Suppressor macrophage treated with lipopolysaccharide for 4 hours (primary cell): ENCODE measurements around the gene DPEP1.
"Not testable (repeated sequence)": the region's sequence is repeated elsewhere in the genome, so short reads cannot be mapped to it uniquely, and the experiment has no call there.

ENCODE experiments used
- DNase-seq: peaks from one replicate; pipeline ENCODE4 v3.0.0-alpha.2; 2020

Gene DPEP1

DNA sequence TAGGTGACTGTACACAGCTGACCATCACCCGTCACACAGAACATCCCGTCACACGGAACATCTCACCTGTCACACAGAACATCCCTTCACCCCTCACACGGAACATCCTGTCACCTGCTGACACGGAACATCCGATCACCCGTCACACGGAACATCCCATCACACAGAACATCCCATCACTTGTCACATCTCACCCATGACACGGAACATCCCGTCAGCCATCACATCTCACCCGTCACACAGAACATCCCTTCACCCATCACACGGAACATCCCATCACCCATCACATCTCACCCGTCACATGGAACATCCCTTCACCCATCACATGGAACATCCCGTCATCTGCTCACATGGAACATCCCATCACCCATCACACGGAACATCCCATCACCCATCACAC, 34.1 kb upstream of the DPEP1 start:
- DNase-seq = no peak

DNA sequence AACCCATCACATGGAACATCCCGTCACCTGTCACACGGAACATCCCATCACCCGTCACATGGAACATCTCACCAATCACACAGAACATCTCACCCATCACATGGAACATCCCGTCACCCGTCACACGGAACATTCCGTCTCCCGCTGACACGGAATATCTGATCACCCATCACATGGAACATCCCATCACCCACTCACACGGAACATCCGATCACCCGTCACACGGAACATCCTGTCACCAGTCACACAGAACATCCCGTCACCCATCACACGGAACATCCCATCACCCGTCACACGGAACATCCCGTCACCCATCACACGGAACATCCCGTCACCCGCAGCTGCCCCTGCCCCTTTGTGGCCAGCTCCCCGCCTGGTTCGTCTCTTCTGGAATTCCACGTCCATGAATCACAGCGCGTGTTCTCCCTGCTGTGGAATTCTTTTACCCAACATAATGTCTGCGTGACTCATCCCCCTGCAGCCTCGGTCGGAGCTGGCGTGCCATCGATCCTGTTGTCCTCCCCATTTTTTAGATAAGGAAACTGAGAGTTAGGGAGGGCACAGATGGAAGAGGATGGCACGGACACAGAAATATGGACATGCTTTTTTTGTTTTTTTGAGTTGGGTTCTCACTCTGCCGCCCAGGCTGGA, 32.3 kb upstream of the DPEP1 start:
- no peak for DNase-seq

DNA sequence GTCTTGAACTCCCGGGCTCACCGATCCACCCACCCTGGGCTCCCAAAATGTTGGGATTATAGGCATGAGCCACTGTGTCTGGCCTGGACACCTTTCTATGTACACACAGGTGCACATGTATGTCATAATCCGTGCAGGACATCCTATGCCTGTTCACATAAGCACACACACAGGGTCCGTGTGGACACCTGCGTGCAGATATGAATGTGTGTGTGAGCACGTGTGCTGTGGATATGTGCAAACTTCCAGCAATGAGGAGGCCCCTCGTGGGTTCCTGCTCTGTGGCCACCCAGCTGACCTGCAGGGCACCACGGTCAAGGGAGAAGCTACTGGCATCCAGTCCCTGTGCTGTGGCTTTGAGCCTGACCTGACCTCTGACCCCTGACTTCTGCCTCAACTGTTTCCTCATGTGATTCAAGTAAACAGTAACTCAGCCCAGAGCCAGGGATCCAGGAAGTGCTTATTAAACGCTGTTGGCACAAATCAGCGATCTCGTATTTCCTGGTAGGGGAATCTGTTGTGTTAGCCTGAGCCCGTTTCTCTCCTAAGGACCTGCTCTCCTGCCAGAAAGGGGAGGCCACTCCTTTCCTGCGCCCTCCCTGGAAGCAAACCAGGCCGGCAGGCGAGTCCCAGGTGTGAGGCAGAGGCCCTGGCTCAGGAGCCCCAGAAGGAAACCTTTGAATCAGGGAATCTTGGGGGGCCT, 31.4 kb upstream of the DPEP1 start:
- no peak for DNase-seq

GRCh38 chr16:89582614-89583196, 30.7 kb upstream of the DPEP1 start:
- no peak for DNase-seq

DNA sequence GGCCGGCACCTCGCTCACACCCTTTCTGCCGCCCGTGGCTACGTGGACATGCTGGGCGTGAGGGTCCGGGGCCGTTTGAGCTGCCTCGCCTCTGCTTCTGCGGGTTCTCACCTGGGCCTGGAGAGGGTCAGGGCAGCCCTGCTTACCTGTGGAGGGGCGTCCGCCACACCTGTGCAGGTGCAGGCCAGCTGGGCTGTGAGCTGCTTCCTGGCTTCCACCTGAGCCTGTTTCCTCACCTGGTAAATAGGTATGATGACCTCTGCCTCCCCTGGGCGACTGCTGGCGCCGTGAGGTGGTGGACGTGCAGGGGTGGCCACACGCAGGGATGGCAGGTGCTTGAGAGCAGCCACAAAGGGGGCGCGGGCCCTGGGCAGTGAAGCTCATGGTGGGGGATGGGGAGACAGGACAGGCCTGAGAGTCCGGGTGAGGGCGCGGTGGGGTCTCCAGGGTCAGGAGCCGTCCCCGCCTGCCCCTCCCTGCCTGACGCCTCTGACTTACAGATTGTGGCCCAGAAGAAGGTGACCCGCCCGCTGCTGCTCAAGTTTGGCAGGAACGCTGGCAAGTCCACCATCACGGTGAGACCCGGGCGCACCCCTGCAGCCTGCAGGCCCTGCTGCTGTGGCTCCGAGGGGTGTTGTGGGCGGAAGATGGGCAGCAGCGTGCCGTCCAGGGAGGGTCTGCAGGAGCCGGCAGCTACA, 30.1 kb upstream of the DPEP1 start:
- no peak for DNase-seq

DNA sequence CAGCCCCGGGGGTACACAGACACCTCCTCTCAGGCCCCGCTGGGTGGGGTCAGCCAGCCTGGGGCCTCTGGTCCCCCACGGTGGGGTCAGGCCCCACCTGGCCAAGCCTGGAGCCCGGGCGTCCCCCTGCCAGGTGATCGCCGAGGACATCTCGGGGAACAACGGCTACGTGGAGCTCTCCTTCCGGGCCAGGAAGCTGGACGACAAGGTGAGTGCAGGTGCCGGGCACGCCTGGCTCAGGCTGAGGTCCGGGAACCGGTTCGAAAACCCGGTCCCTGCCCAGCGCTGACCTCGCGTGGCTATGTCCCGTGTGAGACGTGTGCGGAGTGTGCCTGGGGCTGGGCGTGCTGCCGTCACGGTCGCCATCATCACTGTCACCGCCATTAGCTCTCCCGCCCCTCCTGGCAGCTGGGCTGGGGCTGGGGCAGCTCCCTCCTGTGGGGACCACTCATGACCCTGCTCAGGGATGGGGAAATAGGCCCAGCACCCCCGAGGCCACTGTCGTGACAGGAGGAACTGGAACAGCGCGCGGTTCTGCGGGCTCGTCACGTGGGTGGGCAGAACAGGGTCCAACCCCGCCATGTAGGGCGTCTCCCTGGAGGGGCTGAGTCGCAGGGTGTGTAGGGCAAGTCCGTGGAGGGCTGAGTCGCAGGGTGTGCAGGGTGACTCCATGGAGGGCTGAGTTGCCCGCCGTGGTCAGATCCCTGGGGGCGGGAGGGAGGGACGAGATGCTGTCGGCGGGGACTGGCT, 29.4 kb upstream of the DPEP1 start:
- no peak for DNase-seq

DNA sequence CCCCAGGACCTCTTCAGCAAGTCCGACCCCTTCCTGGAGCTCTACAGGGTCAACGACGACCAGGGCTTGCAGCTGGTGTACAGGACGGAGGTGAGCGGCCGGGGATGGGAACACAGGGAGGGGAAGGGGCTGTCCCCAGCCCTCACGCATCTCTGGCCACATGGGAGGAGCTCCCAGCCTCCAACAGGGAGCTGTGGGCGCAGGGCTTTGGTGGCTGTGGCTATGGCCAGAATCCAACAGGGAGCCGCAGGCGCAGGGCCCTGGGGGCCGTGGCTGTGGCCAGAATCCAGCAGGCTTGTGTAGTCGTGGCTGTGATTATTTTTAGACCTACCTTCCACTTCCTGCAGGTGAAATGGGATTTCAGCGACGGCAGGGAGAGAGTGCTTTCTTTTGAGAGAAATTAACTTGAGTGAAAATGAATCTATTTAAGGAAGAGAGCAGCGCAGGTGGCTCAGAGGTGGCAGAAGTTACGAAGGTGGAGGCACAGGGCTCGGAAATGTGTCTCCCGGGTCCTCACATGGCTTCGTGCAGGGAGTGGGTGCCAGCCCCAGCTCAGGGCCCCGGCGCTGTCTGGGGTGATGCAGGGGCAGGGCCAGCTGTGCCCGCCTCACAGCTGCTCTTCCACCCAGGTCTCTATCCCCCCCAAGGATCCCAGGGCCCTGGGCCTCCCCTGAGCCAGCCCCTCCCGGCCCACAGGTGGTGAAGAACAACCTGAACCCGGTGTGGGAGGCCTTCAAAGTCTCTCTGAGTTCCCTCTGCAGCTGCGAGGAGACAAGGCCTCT, 28.5 kb upstream of the DPEP1 start:
- DNase-seq = no peak

- DNase-seq = no peak
These were observed 27.2 kb upstream of the DPEP1 start for GRCh38 chr16:89586218-89586617.

- no peak for DNase-seq
These were observed 26.6 kb upstream of the DPEP1 start for GRCh38 chr16:89586853-89587252.

- not testable (repeated sequence) for DNase-seq
These were observed 25.8 kb upstream of the DPEP1 start for GRCh38 chr16:89587676-89588075.

DNA sequence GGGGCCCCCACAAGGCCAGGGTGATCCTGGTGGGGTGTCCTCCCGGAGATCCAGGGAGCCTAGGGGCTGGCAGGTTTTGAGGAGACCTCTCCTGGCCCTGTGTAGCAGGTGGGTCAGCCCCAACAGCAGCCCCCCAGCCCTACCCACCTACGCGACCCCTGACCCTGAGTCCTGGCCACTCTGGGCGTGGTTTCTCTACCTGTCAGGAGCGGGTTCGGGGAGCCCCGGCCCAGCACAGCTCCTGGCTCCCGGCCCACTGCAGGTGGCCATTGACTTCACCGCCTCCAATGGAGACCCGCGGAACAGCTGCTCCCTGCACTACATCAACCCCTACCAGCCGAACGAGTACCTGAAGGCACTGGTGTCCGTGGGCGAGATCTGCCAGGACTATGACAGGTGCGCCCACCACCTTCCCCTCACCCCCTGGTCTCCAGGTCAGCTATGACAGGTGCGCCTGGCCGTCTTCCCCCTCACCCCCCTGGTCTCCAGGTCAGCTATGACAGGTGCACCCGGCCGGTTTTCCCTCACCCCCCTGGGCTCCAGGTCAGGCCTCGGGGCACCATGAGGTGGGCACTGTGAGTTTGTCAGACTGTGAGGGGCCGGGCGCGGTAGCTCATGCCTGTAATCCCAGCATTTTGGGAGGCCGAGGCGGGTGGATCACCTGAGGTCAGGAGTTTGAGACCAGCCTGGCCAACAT, 24.9 kb upstream of the DPEP1 start:
- no peak for DNase-seq

DNA sequence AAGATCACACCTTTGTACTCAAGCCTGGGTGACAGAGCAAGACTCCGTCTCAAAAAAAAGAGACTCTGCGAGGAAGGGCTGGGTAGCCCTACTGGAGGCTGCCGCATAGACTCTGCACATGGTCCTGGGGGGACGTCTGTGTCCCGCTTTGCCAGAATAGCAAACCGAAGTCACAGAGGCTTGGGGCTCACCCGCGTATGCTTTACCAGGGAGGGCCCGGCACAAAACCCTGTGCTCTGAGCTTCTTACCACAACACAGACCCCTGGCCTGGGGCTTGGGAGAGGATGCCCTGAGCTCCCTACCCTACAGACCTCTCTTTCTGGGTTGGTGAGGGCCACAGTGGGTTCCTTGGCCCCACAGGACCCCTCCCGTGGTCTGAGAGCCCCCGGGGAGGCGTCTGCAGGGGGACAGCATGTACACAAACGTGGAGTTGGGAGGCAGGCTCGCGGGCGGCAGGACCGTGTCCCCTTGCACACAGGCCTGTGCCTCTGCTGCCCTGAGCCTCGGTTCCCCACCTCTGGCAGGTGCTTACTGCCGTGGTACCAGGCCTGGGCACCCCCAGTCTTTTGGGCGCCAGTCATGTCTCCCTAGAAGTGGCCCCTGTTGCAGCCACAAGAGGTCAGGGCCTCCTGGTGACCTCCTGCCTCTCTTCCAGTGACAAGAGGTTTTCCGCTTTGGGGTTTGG, 24.1 kb upstream of the DPEP1 start:
- DNase-seq = no peak

- no peak for DNase-seq
These were observed 19.6 kb upstream of the DPEP1 start for GRCh38 chr16:89593841-89594240.

DNA sequence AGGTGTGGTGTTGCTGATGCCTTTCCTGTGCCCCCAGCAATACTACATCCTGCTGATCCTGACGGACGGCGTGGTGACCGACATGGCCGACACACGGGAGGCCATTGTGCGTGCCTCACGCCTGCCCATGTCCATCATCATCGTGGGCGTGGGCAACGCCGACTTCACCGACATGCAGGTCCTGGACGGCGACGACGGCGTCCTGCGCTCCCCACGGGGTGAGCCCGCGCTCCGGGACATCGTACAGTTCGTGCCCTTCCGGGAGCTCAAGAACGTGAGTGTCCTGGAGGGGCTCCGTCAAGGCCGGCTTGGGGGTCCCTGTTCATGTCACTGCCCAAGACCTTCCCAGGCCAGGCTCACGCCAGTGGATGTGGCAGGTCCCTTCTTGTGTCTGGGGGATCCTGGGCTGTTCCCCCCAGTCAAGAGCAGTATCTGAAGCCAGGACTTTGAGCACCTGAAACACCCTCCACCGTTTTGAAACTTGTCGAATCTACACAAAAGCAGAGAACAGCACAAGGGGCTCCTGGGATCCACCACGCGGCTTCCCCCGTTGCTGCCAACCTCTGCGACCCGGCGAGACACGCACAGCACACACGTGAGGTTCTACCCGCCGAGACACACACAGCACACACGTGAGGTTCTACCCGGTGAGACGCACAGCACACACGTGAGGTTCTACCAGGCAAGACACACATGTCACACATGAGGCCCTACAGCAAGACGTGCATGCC, 17.9 kb upstream of the DPEP1 start:
- no peak for DNase-seq

GRCh38 chr16:89596061-89596689, 17.3 kb upstream of the DPEP1 start:
- DNase-seq = no peak

- no peak for DNase-seq
These were observed 16.3 kb upstream of the DPEP1 start for GRCh38 chr16:89596957-89597649.

DNA sequence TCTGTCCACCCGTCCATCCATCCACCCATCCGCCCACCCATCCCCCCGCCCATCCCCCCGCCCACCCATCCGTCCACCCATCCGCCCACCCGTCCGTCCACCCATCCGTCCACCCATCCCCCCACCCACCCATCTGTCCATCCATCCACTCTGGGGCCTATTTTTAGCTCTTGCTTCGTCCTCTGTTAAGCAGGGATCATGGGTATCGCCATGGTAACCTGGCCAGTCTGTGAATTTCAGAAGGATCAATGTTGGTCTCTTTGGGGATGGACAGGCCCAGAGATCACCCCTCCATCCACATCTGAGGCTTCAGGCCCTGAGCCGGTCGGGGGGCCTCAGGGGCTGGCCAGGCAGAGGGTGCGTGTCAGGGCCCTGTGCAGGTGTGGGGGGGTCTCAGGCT, 15.2 kb upstream of the DPEP1 start:
- DNase-seq = no peak

- no peak for DNase-seq
These were observed 14.0 kb upstream of the DPEP1 start for GRCh38 chr16:89599451-89599858.

GRCh38 chr16:89599902-89600301, 13.5 kb upstream of the DPEP1 start:
- no peak for DNase-seq
